GM18909 (cell line): ENCODE results near the gene CMTR1.

Experiments used
- ATAC-seq: cut with Tn5 transposase; IDR thresholded peaks from one replicate; pipeline ENCODE4 v1.9.1; 2021; ENCODE audit warnings: mild to moderate bottlenecking; ENCODE audit not compliant: unreplicated experiment, poor library complexity

CMTR1 gene

DNA sequence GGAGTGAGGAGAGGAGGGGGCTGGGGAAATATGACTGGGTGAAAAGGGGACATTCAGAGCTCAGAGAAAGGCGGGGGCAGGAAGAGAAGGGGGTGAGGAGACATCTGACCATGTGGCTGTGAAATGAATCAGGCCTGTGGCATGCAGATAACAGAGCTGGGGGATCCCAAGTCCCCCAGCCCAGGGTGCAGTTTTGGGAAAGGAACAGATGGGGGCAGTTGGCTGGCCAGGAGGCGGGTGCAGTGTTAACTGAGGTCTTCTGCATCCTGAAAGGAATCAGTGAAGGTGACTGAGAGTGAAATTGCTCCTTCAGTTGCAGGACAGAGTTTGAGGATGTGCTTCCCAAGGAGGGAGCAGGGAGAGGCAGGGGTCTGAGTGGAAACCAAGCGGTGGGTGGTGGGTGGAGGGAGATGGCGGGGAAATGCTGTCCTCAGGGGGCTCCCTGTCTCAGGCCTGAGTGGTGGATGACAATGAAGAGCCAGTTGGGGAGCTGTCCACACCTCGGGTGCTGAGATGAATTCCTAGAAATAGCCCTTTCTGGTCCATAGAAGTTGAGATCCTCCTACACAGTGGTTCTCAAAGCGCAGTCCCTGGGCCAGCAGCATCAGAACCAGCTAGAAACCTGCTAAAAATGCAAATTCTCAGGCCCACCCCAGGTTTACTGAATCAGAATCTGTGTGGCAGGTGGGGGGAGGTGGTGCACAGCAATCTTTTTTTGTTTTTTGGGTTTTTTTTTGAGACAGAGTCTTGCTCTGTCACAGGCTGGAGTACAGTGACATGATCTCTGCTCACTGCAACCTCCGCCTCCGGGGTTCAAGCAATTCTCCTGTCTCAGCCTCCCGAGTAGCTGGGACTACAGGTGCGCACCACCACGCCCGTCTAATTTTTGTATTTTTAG is 92.7 kb downstream of the CMTR1 start:
- no peak for ATAC-seq

DNA sequence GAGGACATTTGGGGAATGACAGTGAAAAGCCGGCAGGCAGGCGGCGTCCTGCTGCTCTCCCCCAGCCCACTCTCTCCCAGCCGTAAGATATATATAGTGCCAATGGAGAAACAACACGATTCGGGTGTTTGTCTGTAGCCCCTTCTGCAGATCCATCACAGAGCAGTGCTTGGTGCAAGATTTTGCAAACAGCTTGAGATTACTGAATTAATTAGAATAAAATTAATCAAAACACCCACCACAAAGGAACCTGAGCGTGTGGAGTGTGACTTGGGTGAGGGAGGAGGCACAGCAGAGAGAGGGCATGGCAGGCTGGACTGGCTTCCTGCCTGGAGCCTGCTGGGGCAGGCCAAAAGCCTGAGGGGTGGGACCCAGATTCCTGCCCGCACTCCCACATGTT is 95.5 kb downstream of the CMTR1 start:
- ATAC-seq, result no peak

DNA sequence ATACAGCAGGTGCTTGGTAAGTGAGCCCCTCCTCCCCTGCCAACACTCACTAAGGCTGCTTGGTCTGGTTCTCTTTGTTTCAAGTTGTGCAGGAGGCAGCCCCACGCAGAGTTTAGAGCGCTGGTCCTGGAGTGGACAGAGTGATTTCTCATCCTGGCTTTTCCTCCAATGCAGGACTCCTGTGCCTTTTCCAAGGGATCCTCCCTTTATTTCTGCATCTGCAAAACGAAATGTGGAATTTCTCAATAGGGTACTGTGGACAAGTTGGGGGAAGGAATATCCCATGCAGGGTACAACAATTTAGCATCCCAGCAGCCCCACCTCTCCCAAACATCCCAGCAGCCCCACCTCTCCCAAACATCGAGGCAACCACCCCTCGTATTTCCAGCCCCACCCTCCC is 97.3 kb downstream of the CMTR1 start:
- no peak for ATAC-seq

DNA sequence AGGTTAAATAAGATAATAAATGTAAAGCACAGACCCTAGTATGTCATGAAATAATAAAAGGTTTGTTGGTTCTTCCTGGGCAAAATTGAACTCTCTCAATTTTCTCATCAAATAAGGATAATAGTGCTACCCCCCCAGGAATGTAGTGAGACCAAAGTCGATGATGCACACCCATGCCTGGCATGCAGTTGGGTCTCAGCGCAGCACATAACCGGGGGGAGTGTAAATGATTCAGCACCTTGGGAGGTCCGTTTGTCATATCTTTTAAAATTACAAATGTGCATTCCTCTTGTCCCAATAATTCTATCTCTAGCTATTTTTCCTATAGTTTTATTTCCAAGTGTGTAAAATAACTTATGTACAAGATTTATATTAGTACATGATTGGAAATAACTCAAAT is 98.0 kb downstream of the CMTR1 start:
- ATAC-seq, result no peak
